ENCODE data around the gene SMG6. TPM values are rescaled to one million over a fixed set of nuclear protein-coding genes. Genes with fewer than 3 reads are reported as not detected.

The SMG6 gene
- total and polyA plus RNA-seq, 2 of the 4 experiments (the other 2 are of a cell fraction), result 16.3 to 30.3 TPM

DNA sequence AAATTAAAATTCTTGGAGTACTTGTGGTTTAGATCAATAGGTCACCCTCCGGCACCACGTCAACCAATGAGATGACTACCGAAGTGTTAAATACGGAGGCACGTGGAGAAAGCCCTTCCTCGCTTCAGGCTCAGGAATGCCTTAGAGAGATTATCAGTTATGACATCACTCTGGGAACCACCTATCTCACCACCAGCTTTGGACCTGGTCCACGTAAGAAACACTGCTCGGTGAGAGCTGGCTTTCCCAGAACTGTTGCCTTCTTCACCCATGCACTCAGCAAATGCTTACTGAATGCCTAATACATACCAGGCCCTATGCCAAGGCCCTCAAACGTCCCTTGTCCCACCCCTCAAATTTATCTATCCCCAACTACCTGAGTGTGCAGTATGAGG is 71.3 kb downstream of the SMG6 start:
- intact Hi-C loops (cut with micrococcal nuclease), result no loop called here
- peaks cover 27% of the 10 kb centered on the region for H3K4me1 ChIP-seq (ENCODE audit: control insufficient read depth, insufficient read depth, low read length)
- POLR2A ChIA-PET (ENCODE audit: unreplicated experiment), result no interaction called here
- no peak overlapping the region for H3K56ac ChIP-seq (ENCODE audit: extremely low read depth, insufficient read depth, low read length)
- H2AK9ac ChIP-seq (replicated peaks; ENCODE audit: low read depth, low read length, poor library complexity), result no peak overlapping the region
- peak overlapping the region; percentile 67 for H3K23ac ChIP-seq (ENCODE audit: low read depth, low read length)
- no TSS peak for BruUV-seq (replicated peaks)
- peak overlapping the region; percentile 14; the same call in 1 of the 2 replicates for H3K27ac ChIP-seq (ENCODE audit: insufficient read depth, low read length)
- H2BK5ac ChIP-seq (ENCODE audit: low read depth, low read length, poor library complexity, severe bottlenecking), result peak overlapping the region; percentile 52
- WGBS, 2 experiments (ENCODE audit: extremely low coverage in 2 of 2, insufficient read length in 1 of 2), result 53% methylated on average over 3 of the region's 9 CpGs; no CpG with 5 or more reads in 1 of the 2 experiments
- H2AFZ ChIP-seq (replicated peaks; ENCODE audit: low read length, poor library complexity), result no peak overlapping the region
- H4K20me1 ChIP-seq (ENCODE audit: insufficient read depth, low read length), result no peaks in the 10 kb centered on the region
- H3K14ac ChIP-seq (replicated peaks; ENCODE audit: low read depth, low read length), result peak overlapping the region; percentile 49; the same call in 1 of the 2 replicates
- CTCF ChIA-PET, result interaction anchor here (1.1 to 3.0 kb wide), 9 partner anchors 9 to 160 kb away, joined by 3 to 9 read pairs (median 5); no protein-coding TSS in a partner anchor
- no peaks in the 10 kb centered on the region for H3K27me3 ChIP-seq (ENCODE audit: control insufficient read depth, insufficient read depth, low read length)
- 0 out of 2 replicates have a peak overlapping the region, but pooled peaks have one; percentile 1 for H3K9ac ChIP-seq (ENCODE audit: low read depth, low read length)
- DNase-seq (peak; percentile 96), ATAC-seq (ENCODE audit: low read depth) (peak; percentile 27; the same call in 1 of the 2 replicates)
- in situ Hi-C loops (cut with MboI; ENCODE audit: low sequenced_read_pairs), result no loop called here
- H3K9me1 ChIP-seq (ENCODE audit: insufficient read depth, low read length), result peaks cover 26% of the 10 kb centered on the region
- no peak overlapping the region; the same call in 1 of the 2 replicates for H3K4me2 ChIP-seq (ENCODE audit: low read depth, low read length)
- H4K91ac ChIP-seq (ENCODE audit: insufficient read depth, low read depth, low read length), result peak overlapping the region; percentile 16; the same call in 1 of the 2 replicates
- no peaks in the 10 kb centered on the region for H3K36me3 ChIP-seq (ENCODE audit: control insufficient read depth, insufficient read depth, low read length)
- peak overlapping the region; percentile 88 for H3K4ac ChIP-seq (ENCODE audit: low read depth, low read length)
- no peak overlapping the region for H3K4me3 ChIP-seq (ENCODE audit: insufficient read depth, low read depth, low read length)
- peak overlapping the region; percentile 5; the same call in 1 of the 3 replicates for H2BK15ac ChIP-seq (ENCODE audit: low read depth, low read length)
- H3K9me3 ChIP-seq (ENCODE audit: control insufficient read depth, insufficient read depth, low read length), result no peaks in the 10 kb centered on the region
- peak overlapping the region; percentile 14 to 67; a peak in 3 of 4 replicates for H4K8ac ChIP-seq (ENCODE audit: low read depth in 2 of 2, low read length in 2 of 2)
- dilution Hi-C loops (cut with HindIII; ENCODE audit: low sequenced_read_pairs, unreplicated experiment), result no loop called here
- no peak overlapping the region for H4K5ac ChIP-seq (ENCODE audit: low read depth, low read length)
- H3K79me1 ChIP-seq (ENCODE audit: low read depth in 1 of 2, low read length in 2 of 2), result peaks cover 28 to 59% of the 10 kb centered on the region in 2 experiments
- H2BK120ac ChIP-seq (ENCODE audit: low read depth, low read length), result peak overlapping the region; percentile 75
- no peak overlapping the region for H3K18ac ChIP-seq (ENCODE audit: low read depth, low read length)
- H2AK5ac ChIP-seq (ENCODE audit: low read depth, low read length), result peak overlapping the region; percentile 38; the same call in 1 of the 2 replicates
- peak overlapping the region; percentile 23 for H2BK20ac ChIP-seq (ENCODE audit: low read depth, low read length)
- no peak for TF ChIP-seq RCOR1 (IDR thresholded peaks at IDR 0.05; ENCODE audit: insufficient replicate concordance, low read length)
- 0 out of 2 replicates have a peak, but pooled peaks have one; percentile 13 for TF ChIP-seq RAD21 (IDR thresholded peaks at IDR 0.05; ENCODE audit: low read length)
- TF ChIP-seq NFE2L2 (IDR thresholded peaks at IDR 0.05; ENCODE audit: low read depth, low read length), result no peak
- no peak for TF ChIP-seq CHD1 (IDR thresholded peaks at IDR 0.05; ENCODE audit: low read depth, low read length)
- TF ChIP-seq POLR2A (IDR thresholded peaks at IDR 0.05; ENCODE audit: low read depth, low read length), result no peak
- TF ChIP-seq BHLHE40 (IDR thresholded peaks at IDR 0.05; ENCODE audit: low read depth, low read length), result peak; percentile 91
- TF ChIP-seq RFX5 (IDR thresholded peaks at IDR 0.05; ENCODE audit: low read depth, low read length), result no peak
- no peak; the same call in 1 of the 2 replicates for TF ChIP-seq MAFK (IDR thresholded peaks at IDR 0.05; ENCODE audit: low read depth, low read length)
- TF ChIP-seq SMC3 (IDR thresholded peaks at IDR 0.05; ENCODE audit: low read depth, low read length), result no peak
- 0 out of 2 replicates have a peak, but pooled peaks have one; percentile 19 for TF ChIP-seq FOS (IDR thresholded peaks at IDR 0.05; ENCODE audit: low read depth, low read length)
- TF ChIP-seq, protein P1, sequence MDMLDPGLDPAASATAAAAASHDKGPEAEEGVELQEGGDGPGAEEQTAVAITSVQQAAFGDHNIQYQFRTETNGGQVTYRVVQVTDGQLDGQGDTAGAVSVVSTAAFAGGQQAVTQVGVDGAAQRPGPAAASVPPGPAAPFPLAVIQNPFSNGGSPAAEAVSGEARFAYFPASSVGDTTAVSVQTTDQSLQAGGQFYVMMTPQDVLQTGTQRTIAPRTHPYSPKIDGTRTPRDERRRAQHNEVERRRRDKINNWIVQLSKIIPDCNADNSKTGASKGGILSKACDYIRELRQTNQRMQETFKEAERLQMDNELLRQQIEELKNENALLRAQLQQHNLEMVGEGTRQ (IDR thresholded peaks at IDR 0.05; ENCODE audit: low read depth, low read length), result peak; percentile 66
- TF ChIP-seq MAZ (IDR thresholded peaks at IDR 0.05; ENCODE audit: borderline replicate concordance, low read depth, low read length), result no peak
- TF ChIP-seq, protein P2, sequence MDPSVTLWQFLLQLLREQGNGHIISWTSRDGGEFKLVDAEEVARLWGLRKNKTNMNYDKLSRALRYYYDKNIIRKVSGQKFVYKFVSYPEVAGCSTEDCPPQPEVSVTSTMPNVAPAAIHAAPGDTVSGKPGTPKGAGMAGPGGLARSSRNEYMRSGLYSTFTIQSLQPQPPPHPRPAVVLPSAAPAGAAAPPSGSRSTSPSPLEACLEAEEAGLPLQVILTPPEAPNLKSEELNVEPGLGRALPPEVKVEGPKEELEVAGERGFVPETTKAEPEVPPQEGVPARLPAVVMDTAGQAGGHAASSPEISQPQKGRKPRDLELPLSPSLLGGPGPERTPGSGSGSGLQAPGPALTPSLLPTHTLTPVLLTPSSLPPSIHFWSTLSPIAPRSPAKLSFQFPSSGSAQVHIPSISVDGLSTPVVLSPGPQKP (IDR thresholded peaks at IDR 0.05; ENCODE audit: borderline replicate concordance, low read depth, low read length), result no peak
- peak; percentile 41; the same call in 1 of the 2 replicates for TF ChIP-seq CEBPB (IDR thresholded peaks at IDR 0.05; ENCODE audit: low read depth, low read length)
- TF ChIP-seq, protein P3, sequence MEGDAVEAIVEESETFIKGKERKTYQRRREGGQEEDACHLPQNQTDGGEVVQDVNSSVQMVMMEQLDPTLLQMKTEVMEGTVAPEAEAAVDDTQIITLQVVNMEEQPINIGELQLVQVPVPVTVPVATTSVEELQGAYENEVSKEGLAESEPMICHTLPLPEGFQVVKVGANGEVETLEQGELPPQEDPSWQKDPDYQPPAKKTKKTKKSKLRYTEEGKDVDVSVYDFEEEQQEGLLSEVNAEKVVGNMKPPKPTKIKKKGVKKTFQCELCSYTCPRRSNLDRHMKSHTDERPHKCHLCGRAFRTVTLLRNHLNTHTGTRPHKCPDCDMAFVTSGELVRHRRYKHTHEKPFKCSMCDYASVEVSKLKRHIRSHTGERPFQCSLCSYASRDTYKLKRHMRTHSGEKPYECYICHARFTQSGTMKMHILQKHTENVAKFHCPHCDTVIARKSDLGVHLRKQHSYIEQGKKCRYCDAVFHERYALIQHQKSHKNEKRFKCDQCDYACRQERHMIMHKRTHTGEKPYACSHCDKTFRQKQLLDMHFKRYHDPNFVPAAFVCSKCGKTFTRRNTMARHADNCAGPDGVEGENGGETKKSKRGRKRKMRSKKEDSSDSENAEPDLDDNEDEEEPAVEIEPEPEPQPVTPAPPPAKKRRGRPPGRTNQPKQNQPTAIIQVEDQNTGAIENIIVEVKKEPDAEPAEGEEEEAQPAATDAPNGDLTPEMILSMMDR (conservative IDR thresholded peaks at IDR 0.05; ENCODE audit: low read depth, low read length), result no peak
